CD4-positive, alpha-beta T cell treated with Interleukin-1 beta for 1 hour (primary cell): ENCODE data around the gene SKI.

Source experiments
- DNase-seq, 2 donors: peaks; one replicate each; pipeline ENCODE4 v3.0.0-alpha.2; 2020 to 2022

Gene SKI

DNA sequence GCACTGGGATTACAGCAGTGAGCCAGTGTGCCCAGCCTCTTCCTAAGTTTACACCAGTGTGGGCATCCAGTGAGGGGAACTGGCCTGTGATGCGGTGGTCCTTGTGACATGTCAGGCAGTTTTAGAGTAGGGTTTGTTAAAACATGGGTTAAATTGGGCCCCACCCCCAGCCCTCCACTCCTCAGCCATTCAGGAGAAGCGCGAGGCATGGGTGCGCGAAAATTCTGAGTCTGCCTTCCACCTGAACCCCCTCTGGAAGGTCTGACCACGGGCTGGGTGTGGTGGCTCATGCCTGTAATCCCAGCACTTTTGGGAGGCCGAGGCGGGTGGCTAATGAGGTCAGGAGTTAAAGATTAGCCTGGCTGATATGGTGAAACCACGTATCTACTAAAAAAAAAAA, 51.7 kb downstream of the SKI start:
- no peak for DNase-seq

GRCh38 chr1:2282556-2283270, 54.6 kb downstream of the SKI start:
- no peak for DNase-seq

GRCh38 chr1:2283371-2283990, 55.4 kb downstream of the SKI start:
- no peak for DNase-seq

GRCh38 chr1:2283991-2284895, 56.1 kb downstream of the SKI start:
- no peak for DNase-seq

- no peak for DNase-seq
These were observed 56.8 kb downstream of the SKI start for GRCh38 chr1:2284932-2285331.

DNA sequence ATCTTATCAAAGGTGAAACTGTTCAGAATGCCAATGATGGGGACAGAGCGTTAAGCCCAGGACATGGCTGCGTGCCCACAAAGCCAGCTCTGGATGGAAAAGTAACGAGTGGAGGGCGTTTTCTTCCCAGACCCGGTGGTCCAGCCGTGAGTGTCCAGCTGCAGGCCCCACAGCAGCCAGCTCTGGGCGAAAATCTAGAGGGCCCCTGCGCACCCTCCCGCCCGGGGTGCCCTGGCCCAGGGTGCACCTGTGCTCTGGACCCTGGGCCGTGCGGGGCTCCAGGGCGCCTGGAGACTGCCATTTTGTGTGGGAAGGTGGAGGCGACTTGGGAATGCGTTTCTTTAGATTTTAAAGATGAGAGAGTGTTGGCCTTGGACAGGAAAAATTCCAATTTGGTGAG, 58.8 kb downstream of the SKI start:
- DNase-seq, result no peak

DNA sequence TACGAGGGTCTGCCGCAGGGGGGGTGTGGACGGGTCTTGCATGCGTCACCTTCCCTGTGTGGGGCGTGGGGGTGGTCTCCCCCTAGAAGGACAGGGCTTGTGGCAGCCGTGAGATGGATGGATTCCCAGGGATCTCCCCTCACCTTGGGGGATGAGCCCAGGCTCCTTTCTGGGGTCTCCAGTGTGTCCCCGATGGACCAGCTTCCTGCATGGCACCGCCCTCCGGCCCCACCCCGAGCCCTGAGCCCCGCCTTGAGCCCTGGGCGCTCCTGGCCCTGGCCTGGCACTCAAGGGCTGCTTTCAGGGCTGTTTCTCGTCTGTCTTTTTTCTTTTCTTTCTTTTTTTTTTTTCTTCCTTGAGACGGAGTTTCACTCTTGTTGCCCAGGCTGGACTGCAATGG, 59.5 kb downstream of the SKI start:
- no peak for DNase-seq

DNA sequence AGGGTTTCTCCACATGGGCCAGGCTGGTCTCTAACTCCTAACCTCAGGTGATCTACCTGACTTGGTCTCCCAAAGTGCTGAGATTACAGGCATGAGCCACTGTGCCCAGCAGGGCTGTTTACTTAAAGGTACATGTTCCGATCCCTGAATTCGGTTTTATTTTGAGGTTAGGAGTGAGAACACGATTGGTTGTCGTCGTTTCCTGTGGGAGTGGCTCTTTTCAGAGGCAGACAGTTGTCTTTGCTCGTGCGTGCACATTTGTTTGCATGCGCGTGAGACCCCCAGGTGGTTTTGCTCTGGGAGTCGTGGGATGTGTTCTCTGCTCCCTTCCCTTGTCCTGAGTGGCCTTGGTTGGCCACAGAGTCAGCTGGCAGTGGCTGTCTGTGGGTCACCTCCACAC, 60.2 kb downstream of the SKI start:
- peak in 1 of 2 donors; percentile 31 for DNase-seq

DNA sequence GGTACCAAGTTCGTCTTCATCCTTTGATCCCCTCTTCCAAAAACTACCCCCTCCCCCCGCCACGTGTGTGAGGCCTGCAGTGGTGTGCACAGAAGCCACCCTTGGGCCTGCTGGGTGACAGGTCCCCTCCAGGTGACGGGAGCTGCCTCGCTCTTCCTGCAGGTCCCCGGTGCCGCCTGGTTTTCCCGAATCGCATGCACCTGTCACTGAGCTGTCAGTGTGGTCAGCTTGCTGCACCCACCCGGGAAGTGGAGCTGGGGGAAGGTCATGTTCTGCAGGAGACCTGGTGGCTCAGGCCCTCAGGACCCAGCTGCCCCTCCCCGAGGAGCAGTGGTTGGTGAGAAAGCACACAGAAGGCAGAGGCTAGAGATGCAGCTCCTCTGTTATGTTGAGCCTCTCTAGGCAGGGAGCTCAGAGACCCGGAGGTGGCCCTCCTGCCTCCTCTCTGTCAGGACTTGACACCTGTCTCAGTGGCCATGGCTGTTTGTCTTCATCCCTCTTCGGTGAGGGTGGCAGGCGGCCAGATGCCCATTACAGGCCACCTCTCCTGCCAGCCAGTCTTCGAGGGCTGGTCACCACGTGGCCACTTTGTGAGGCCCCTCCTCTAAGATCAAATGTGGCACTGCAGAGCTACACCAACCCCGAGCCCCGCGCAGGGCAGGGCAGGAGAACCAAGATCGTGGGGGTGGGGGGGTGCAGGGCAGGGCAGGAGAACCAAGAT, 60.9 kb downstream of the SKI start:
- DNase-seq, result no peak

GRCh38 chr1:2289607-2290006, 61.5 kb downstream of the SKI start:
- DNase-seq, result no peak

DNA sequence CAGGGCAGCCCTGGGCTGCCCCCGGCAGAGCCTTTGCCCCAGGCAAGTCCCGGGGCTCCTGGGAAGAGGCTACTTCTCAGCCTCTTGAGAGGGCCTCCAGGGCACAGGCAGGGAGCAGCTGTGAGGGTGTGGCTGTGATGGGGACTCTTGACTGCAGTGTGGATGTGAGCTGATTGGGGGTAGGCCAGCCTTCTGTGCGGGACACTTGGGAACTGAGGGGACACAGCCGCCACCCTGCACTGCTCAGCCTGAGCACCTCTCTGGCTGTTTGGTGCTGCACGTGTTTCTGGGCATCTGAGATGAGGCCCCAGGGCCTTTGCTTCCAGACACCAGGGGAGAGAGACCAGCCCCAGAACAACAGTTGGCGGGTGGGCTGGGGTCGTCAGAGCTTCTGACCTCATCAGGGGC, 62.1 kb downstream of the SKI start:
- no peak for DNase-seq

GRCh38 chr1:2290595-2291510, 62.7 kb downstream of the SKI start:
- DNase-seq, result peak; percentile 73 to 85

GRCh38 chr1:2291577-2291976, 63.5 kb downstream of the SKI start:
- no peak for DNase-seq

GRCh38 chr1:2292725-2293450, 64.8 kb downstream of the SKI start:
- no peak for DNase-seq

GRCh38 chr1:2294033-2294724, 66.1 kb downstream of the SKI start:
- no peak for DNase-seq

- DNase-seq, result no peak
These were observed 66.6 kb downstream of the SKI start for GRCh38 chr1:2294725-2295078.

- DNase-seq, result no peak
These were observed 67.4 kb downstream of the SKI start for GRCh38 chr1:2295526-2295925.

- peak in 1 of 2 donors; percentile 34 for DNase-seq
These were observed 68.1 kb downstream of the SKI start for GRCh38 chr1:2296211-2296610.

DNA sequence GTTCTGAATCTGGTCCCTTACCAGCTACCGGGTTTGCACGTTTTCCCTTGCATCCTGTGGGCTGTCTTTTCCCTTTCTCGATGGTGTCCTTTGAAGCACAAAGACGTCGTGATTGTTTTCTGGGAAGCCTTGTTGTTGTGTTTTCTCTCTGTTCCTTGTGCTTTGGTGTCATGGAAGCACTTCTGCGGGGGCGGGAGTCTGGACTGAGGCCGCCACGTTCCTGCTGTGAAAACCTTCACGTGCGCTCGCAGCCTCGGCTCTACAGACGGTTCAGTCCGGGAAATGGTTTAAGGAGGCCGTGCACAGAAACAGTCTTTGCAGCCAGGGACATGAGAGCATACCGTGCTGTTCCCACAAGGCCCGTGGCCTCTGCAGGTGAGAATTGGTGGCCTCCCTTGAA, 68.5 kb downstream of the SKI start:
- DNase-seq, result no peak

DNA sequence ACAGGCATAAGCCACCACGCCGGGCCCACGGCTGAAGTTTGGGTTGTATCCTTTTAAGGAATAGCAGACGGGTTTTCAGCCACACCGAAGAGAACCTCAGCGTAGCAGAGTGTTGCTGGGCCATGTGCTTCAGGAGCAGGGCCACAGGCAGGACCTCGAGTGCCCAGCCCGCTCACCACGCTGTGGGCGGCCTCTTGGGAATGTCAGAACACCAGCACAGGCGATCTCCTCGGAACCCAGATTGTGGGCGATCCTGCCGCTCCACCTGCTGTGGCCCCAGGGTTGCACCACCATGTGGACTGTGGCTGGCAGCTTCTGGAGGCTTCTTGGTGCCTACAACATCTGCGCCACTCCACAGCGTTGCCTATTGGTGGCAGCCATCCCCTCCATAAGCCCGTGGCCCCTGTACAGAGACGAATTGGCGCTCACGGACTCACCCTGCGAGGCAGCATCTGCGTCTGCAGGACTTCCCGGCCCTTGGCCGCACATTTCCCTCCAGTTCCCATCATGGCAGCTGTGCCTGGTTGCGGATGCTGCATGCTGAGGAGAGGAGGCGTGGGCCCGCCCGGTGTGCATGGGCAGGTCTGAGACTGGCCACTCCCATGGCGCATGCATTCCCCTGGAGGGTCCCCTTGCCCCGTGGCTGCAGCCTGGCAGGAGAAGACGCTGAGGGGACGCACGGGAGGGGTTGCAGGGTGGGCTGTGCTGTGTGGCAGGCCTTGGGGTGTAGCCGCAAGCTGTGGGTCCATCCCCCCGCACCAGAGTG, 69.3 kb downstream of the SKI start:
- no peak for DNase-seq
